WTC11 (cell line): ENCODE measurements around the gene LYPD6. TPM values are rescaled to one million over a fixed set of nuclear protein-coding genes. Genes with fewer than 3 reads are reported as not detected.

Experiments
- ATAC-seq: fragments of 200-7000 bp; cut with Tn5 transposase; 2 replicates; pipeline ENCODE4 v1.10.0; 2021; ENCODE audit warnings: mild to moderate bottlenecking, moderate library complexity
- CTCF ChIA-PET: fragments of 300-600 bp; sonication (Branson Sonifier 250); formaldehyde crosslinking; loops from one replicate; lab custom pipeline; 2021; ENCODE audit warnings: antibody characterized with exemption; lab: Charles Lee
- POLR2A ChIA-PET: fragments of 350-600 bp; sonication (Branson Sonifier 250); formaldehyde crosslinking; loops from one replicate; lab custom pipeline; 2021; ENCODE audit warnings: antibody characterized with exemption; lab: Charles Lee
- DNase-seq: peaks from one replicate; pipeline ENCODE4 v3.0.0; 2021; ENCODE audit warnings: low spot score
- H3K27ac Mint-ChIP-seq: 2 replicates; pipeline ENCODE4 v1.8.0; 2021; ENCODE audit warnings: mixed read lengths
- H3K27me3 Mint-ChIP-seq: 2 replicates; pipeline ENCODE4 v1.8.0; 2021; ENCODE audit warnings: low read depth, mild to moderate bottlenecking, moderate library complexity, mixed read lengths
- H3K36me3 Mint-ChIP-seq: 2 replicates; pipeline ENCODE4 v1.8.0; 2021; ENCODE audit warnings: mixed read lengths
- H3K4me1 Mint-ChIP-seq: 2 replicates; pipeline ENCODE4 v1.8.0; 2022; ENCODE audit warnings: mixed read lengths
- H3K4me3 Mint-ChIP-seq: 2 replicates; pipeline ENCODE4 v1.8.0; 2021; ENCODE audit warnings: mild to moderate bottlenecking, moderate library complexity, mixed read lengths
- H3K9me3 Mint-ChIP-seq: 2 replicates; pipeline ENCODE4 v1.8.0; 2021; ENCODE audit warnings: mixed read lengths
- AR ChIP-seq: fragments of 250-450 bp; sonication (Bioruptor Pico); IDR thresholded peaks from 2 replicates; pipeline ENCODE4 v1.9.0; 2021; ENCODE audit warnings: mild to moderate bottlenecking
- CREB1 ChIP-seq: sonication (generic); formaldehyde crosslinking; IDR thresholded peaks from 2 replicates; pipeline ENCODE4 v1.8.0; 2023; ENCODE audit warnings: mild to moderate bottlenecking, missing genetic modification reagents
- CREM ChIP-seq: sonication (generic); formaldehyde crosslinking; IDR thresholded peaks from 2 replicates; pipeline ENCODE4 v1.8.1; 2022; ENCODE audit warnings: mild to moderate bottlenecking, missing genetic modification reagents, moderate library complexity
- ELF4 ChIP-seq: sonication (generic); formaldehyde crosslinking; IDR thresholded peaks from 2 replicates; pipeline ENCODE4 v1.8.1; 2022; ENCODE audit warnings: low read depth, mild to moderate bottlenecking, moderate library complexity, missing genetic modification reagents
- ETV6 ChIP-seq: sonication (generic); formaldehyde crosslinking; IDR thresholded peaks from 2 replicates; pipeline ENCODE4 v1.8.1; 2022; ENCODE audit warnings: mild to moderate bottlenecking, missing genetic modification reagents
- GRHL2 ChIP-seq: fragments of 250-450 bp; sonication (Bioruptor Pico); IDR thresholded peaks from 2 replicates; pipeline ENCODE4 v1.8.0; 2022; ENCODE audit warnings: mild to moderate bottlenecking, moderate library complexity; ENCODE audit not compliant: insufficient replicate concordance, severe bottlenecking
- HMGA2 ChIP-seq: fragments of 250-450 bp; sonication (Bioruptor Pico); IDR thresholded peaks from 2 replicates; pipeline ENCODE4 v1.4.0; 2021; ENCODE audit warnings: mild to moderate bottlenecking, moderate library complexity
- JAZF1 ChIP-seq: fragments of 250-450 bp; sonication (Bioruptor Pico); IDR thresholded peaks from 2 replicates; pipeline ENCODE4 v1.9.0; 2021; ENCODE audit warnings: moderate library complexity, mild to moderate bottlenecking, inconsistent platforms
- KAT7 ChIP-seq: sonication (generic); formaldehyde crosslinking; IDR thresholded peaks from 2 replicates; pipeline ENCODE4 v1.8.1; 2023; ENCODE audit warnings: missing genetic modification reagents, mild to moderate bottlenecking, borderline replicate concordance
- NFE2L1 ChIP-seq: sonication (generic); formaldehyde crosslinking; IDR thresholded peaks from 2 replicates; pipeline ENCODE4 v1.8.1; 2023; ENCODE audit warnings: missing genetic modification reagents
- NR1H2 ChIP-seq: sonication (generic); formaldehyde crosslinking; IDR thresholded peaks from 2 replicates; pipeline ENCODE4 v1.9.0; 2021; ENCODE audit warnings: mild to moderate bottlenecking, moderate library complexity, missing genetic modification reagents
- NR2C2 ChIP-seq: sonication (generic); formaldehyde crosslinking; IDR thresholded peaks from 2 replicates; pipeline ENCODE4 v1.8.0; 2022; ENCODE audit warnings: mild to moderate bottlenecking, missing genetic modification reagents
- NR3C1 ChIP-seq: sonication (generic); formaldehyde crosslinking; conservative IDR thresholded peaks from 2 replicates; pipeline ENCODE4 v1.8.1; 2023; ENCODE audit warnings: low read depth, mild to moderate bottlenecking, missing genetic modification reagents
- PRDM15 ChIP-seq: sonication (generic); formaldehyde crosslinking; IDR thresholded peaks from 2 replicates; pipeline ENCODE4 v1.8.0; 2022; ENCODE audit warnings: missing genetic modification reagents
- RELA ChIP-seq: sonication (generic); formaldehyde crosslinking; IDR thresholded peaks from 2 replicates; pipeline ENCODE4 v1.8.1; 2022; ENCODE audit warnings: missing genetic modification reagents, mild to moderate bottlenecking, borderline replicate concordance
- SP1 ChIP-seq: sonication (generic); formaldehyde crosslinking; conservative IDR thresholded peaks from 2 replicates; pipeline ENCODE4 v1.8.1; 2022; ENCODE audit warnings: missing genetic modification reagents
- ZNF512 ChIP-seq: sonication (generic); formaldehyde crosslinking; IDR thresholded peaks from 2 replicates; pipeline ENCODE4 v1.8.1; 2022; ENCODE audit warnings: missing genetic modification reagents, borderline replicate concordance
- total RNA-seq: library from RNA; stranded (reverse); gene quantifications from 3 replicates; pipeline ENCODE4 v1.2.3, GENCODE V29; 2021
- TF ChIP-seq, protein P1 (sequence below): sonication (generic); formaldehyde crosslinking; IDR thresholded peaks from 2 replicates; pipeline ENCODE4 v1.8.1; 2022; ENCODE audit warnings: mild to moderate bottlenecking, missing genetic modification reagents, moderate library complexity, borderline replicate concordance
- TF ChIP-seq, protein P2 (sequence below): sonication (generic); formaldehyde crosslinking; IDR thresholded peaks from 2 replicates; pipeline ENCODE4 v1.8.1; 2023; ENCODE audit warnings: mild to moderate bottlenecking, missing genetic modification reagents
- TF ChIP-seq, protein P3 (sequence below): fragments of 200-600 bp; IDR thresholded peaks from 2 replicates; pipeline ENCODE4 v1.8.0; 2022; ENCODE audit warnings: antibody characterized with exemption

Gene LYPD6
- total RNA-seq, 1 experiment from 2014 or later, result 4.8 TPM

- TF ChIP-seq SP1 (CRISPR knock-in tag) (no peak), AR (CRISPR knock-in tag) (no peak), RELA (no peak), JAZF1 (CRISPR knock-in tag) (no peak), NR1H2 (CRISPR knock-in tag) (no peak), CREB1 (CRISPR knock-in tag) (no peak), ETV6 (CRISPR knock-in tag) (no peak)
- TF ChIP-seq, protein P1, sequence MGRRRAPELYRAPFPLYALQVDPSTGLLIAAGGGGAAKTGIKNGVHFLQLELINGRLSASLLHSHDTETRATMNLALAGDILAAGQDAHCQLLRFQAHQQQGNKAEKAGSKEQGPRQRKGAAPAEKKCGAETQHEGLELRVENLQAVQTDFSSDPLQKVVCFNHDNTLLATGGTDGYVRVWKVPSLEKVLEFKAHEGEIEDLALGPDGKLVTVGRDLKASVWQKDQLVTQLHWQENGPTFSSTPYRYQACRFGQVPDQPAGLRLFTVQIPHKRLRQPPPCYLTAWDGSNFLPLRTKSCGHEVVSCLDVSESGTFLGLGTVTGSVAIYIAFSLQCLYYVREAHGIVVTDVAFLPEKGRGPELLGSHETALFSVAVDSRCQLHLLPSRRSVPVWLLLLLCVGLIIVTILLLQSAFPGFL (CRISPR knock-in tag), result no peak
- TF ChIP-seq, protein P2, sequence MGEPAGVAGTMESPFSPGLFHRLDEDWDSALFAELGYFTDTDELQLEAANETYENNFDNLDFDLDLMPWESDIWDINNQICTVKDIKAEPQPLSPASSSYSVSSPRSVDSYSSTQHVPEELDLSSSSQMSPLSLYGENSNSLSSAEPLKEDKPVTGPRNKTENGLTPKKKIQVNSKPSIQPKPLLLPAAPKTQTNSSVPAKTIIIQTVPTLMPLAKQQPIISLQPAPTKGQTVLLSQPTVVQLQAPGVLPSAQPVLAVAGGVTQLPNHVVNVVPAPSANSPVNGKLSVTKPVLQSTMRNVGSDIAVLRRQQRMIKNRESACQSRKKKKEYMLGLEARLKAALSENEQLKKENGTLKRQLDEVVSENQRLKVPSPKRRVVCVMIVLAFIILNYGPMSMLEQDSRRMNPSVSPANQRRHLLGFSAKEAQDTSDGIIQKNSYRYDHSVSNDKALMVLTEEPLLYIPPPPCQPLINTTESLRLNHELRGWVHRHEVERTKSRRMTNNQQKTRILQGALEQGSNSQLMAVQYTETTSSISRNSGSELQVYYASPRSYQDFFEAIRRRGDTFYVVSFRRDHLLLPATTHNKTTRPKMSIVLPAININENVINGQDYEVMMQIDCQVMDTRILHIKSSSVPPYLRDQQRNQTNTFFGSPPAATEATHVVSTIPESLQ (CRISPR knock-in tag), result no peak
- TF ChIP-seq, all 79 proteins: peak for 0
- no peaks in the 10 kb centered on the region; the same call in none of the 2 replicates for H3K27me3 Mint-ChIP-seq
- no peak for ATAC-seq
These were observed 133.1 kb downstream of the LYPD6 start for GRCh38 chr2:149463328-149464002.

DNA sequence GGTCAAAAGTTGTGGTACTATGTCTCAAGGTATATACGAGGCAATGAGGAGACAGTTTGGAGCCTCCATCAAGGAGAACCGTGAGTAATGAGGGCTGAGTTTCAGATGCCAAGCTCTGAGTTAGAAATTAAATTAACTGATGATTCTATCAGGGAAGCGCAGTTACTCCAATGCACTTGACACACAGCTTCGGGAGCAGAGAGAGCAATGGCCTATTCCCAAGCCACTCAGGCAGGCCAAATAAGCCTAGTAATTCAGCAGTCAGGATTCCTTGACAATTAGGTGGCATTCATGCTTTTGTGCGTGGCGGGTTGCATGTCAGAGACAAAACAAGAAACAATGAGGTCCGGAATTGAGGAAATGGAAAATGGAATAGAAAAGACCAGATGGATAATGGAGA, 134.0 kb downstream of the LYPD6 start:
- no peak for DNase-seq
- POLR2A ChIA-PET, result no interaction called here
- H3K27me3 Mint-ChIP-seq, result no peaks in the 10 kb centered on the region; the same call in 1 of the 2 replicates
- peaks cover 13% of the 10 kb centered on the region for H3K36me3 Mint-ChIP-seq
- H3K9me3 Mint-ChIP-seq, result peaks cover 18% of the 10 kb centered on the region
- H3K4me1 Mint-ChIP-seq, result no peaks in the 10 kb centered on the region
- no peak overlapping the region for H3K4me3 Mint-ChIP-seq
- no peak for ATAC-seq
- CTCF ChIA-PET, result interaction anchor here (1.3 to 1.4 kb wide), 2 partner anchors 8 to 151 kb away, joined by 3 to 5 read pairs; no protein-coding TSS in a partner anchor
- no peak overlapping the region for H3K27ac Mint-ChIP-seq
- no peak for TF ChIP-seq NR2C2 (CRISPR knock-in tag)
- TF ChIP-seq PRDM15, result no peak
- TF ChIP-seq, protein P3, sequence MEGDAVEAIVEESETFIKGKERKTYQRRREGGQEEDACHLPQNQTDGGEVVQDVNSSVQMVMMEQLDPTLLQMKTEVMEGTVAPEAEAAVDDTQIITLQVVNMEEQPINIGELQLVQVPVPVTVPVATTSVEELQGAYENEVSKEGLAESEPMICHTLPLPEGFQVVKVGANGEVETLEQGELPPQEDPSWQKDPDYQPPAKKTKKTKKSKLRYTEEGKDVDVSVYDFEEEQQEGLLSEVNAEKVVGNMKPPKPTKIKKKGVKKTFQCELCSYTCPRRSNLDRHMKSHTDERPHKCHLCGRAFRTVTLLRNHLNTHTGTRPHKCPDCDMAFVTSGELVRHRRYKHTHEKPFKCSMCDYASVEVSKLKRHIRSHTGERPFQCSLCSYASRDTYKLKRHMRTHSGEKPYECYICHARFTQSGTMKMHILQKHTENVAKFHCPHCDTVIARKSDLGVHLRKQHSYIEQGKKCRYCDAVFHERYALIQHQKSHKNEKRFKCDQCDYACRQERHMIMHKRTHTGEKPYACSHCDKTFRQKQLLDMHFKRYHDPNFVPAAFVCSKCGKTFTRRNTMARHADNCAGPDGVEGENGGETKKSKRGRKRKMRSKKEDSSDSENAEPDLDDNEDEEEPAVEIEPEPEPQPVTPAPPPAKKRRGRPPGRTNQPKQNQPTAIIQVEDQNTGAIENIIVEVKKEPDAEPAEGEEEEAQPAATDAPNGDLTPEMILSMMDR, result no peak
- TF ChIP-seq KAT7 (CRISPR knock-in tag), result no peak
- TF ChIP-seq RELA, result no peak
- TF ChIP-seq CREM (CRISPR knock-in tag), result no peak
- no peak for TF ChIP-seq ZNF512 (CRISPR knock-in tag)
- TF ChIP-seq NR3C1 (CRISPR knock-in tag), result no peak
- TF ChIP-seq GRHL2, result no peak
- TF ChIP-seq NFE2L1, result no peak
- no peak for TF ChIP-seq ELF4 (CRISPR knock-in tag)
- no peak for TF ChIP-seq HMGA2 (CRISPR knock-in tag)

More at GRCh38 chr2:149463328-149464002, 133.1 kb downstream of the LYPD6 start:
- DNase-seq, result no peak
- H3K9me3 Mint-ChIP-seq, result peaks cover 26% of the 10 kb centered on the region
- H3K27ac Mint-ChIP-seq, result no peak overlapping the region
- peaks cover 21% of the 10 kb centered on the region for H3K36me3 Mint-ChIP-seq
- H3K4me1 Mint-ChIP-seq, result no peaks in the 10 kb centered on the region
- ChIA-PET CTCF (no interaction called here), POLR2A (no interaction called here)
- H3K4me3 Mint-ChIP-seq, result no peak overlapping the region
